Suprapubic skin (tissue), 3 donors: ENCODE data around the gene METTL4.

Experiments used
- POLR2AphosphoS5 ChIP-seq, 3 donors: sonication (generic); formaldehyde crosslinking; IDR thresholded peaks; one replicate each; pipeline ENCODE4 v1.6.1; 2017; ENCODE audit warnings: antibody characterized with exemption in 3 of 3
- TF ChIP-seq, protein P1 (sequence below), 2 donors: fragments of 200-600 bp in 1 of 2; fragments of 450-650 bp in 1 of 2; sonication (generic) in 1 of 2; IDR thresholded peaks; one replicate each; pipeline ENCODE4 v1.5.1; 2016 to 2019; ENCODE audit warnings: antibody characterized with exemption in 2 of 2, mild to moderate bottlenecking in 1 of 2, moderate library complexity in 1 of 2

DNA sequence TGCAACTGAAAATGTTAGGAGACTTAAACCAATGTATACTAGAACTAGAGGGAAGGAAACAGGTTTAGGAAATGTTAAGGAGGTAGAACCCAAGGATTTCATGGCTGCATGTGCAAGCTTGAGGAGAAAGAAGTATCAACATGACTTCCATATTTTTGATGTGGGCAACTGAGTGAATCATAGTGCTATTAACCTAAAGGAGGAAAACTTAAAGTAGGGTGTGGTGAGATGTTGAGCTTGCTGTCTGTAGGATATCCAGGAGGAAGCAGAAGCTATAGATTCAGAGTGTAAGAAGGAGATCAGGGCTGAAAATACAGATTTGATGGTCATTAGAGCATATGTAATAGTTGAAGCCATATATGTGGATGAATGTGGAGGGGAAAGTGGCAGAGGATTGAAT is 31.5 kb upstream of the METTL4 start:
- TF ChIP-seq, protein P1, sequence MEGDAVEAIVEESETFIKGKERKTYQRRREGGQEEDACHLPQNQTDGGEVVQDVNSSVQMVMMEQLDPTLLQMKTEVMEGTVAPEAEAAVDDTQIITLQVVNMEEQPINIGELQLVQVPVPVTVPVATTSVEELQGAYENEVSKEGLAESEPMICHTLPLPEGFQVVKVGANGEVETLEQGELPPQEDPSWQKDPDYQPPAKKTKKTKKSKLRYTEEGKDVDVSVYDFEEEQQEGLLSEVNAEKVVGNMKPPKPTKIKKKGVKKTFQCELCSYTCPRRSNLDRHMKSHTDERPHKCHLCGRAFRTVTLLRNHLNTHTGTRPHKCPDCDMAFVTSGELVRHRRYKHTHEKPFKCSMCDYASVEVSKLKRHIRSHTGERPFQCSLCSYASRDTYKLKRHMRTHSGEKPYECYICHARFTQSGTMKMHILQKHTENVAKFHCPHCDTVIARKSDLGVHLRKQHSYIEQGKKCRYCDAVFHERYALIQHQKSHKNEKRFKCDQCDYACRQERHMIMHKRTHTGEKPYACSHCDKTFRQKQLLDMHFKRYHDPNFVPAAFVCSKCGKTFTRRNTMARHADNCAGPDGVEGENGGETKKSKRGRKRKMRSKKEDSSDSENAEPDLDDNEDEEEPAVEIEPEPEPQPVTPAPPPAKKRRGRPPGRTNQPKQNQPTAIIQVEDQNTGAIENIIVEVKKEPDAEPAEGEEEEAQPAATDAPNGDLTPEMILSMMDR (IDR thresholded peaks at IDR 0.05) = no peak
- TF ChIP-seq POLR2AphosphoS5 (IDR thresholded peaks at IDR 0.05) = no peak
